DOHH2 (cell line): Measurements from ENCODE around the gene AADACL2.

Source experiments
- H3F3A ChIP-seq: fragments of 200-600 bp; sonication (generic), shearing (Covaris generic); 2 replicates; pipeline ENCODE4 v1.6.0; 2016; ENCODE audit warnings: antibody characterized with exemption, mild to moderate bottlenecking; ENCODE audit not compliant: control insufficient read depth, insufficient read depth
- H3K27ac ChIP-seq: fragments of 200-600 bp; sonication (generic); 2 replicates; pipeline ENCODE4 v1.5.1; 2014; ENCODE audit warnings: low read depth, mild to moderate bottlenecking, low read length, moderate library complexity
- H3K27me3 ChIP-seq: fragments of 200-600 bp; sonication (generic); 2 replicates; pipeline ENCODE4 v1.6.1; 2014; ENCODE audit warnings: mild to moderate bottlenecking, low read length, mixed read lengths; ENCODE audit not compliant: control insufficient read depth
- H3K36me3 ChIP-seq: fragments of 200-600 bp; sonication (generic); 2 replicates; pipeline ENCODE4 v1.6.1; 2014; ENCODE audit warnings: mild to moderate bottlenecking, low read length, moderate library complexity, mixed read lengths; ENCODE audit not compliant: control insufficient read depth
- H3K4me1 ChIP-seq: fragments of 200-600 bp; sonication (generic); 2 replicates; pipeline ENCODE4 v1.6.1; 2014; ENCODE audit warnings: mild to moderate bottlenecking, low read length, mixed read lengths; ENCODE audit not compliant: control insufficient read depth
- H3K4me2 ChIP-seq: fragments of 200-600 bp; sonication (generic); 2 replicates; pipeline ENCODE4 v1.6.0; 2014; ENCODE audit warnings: mild to moderate bottlenecking, low read length, moderate library complexity
- H3K4me3 ChIP-seq: fragments of 200-600 bp; sonication (generic); 2 replicates; pipeline ENCODE4 v1.5.1; 2014; ENCODE audit warnings: mild to moderate bottlenecking, low read length, mixed read lengths
- H3K79me2 ChIP-seq: fragments of 200-600 bp; sonication (generic); 2 replicates; pipeline ENCODE4 v1.6.1; 2014; ENCODE audit warnings: mild to moderate bottlenecking, low read length, mixed read lengths; ENCODE audit not compliant: control insufficient read depth
- H3K9me2 ChIP-seq: fragments of 200-600 bp; sonication (generic); replicated peaks from 2 replicates; pipeline ENCODE4 v1.6.1; 2014; ENCODE audit warnings: mild to moderate bottlenecking, low read length, mixed read lengths; ENCODE audit not compliant: control insufficient read depth
- H3K9me3 ChIP-seq: fragments of 200-600 bp; sonication (generic); 2 replicates; pipeline ENCODE4 v1.6.1; 2014; ENCODE audit warnings: antibody characterized with exemption, low read length, mixed read lengths; ENCODE audit not compliant: control insufficient read depth, insufficient read depth
- H4K20me1 ChIP-seq: fragments of 200-600 bp; sonication (generic); 2 replicates; pipeline ENCODE4 v1.6.0; 2014; ENCODE audit warnings: low read depth, mild to moderate bottlenecking, antibody characterized with exemption, low read length, moderate library complexity; ENCODE audit not compliant: control insufficient read depth, insufficient read depth
- EZH2phosphoT487 ChIP-seq: fragments of 200-600 bp; sonication (generic); IDR thresholded peaks from 2 replicates; pipeline ENCODE4 v1.6.1; 2017; ENCODE audit warnings: borderline replicate concordance, mild to moderate bottlenecking, antibody characterized with exemption, low read length, moderate library complexity, mixed read lengths
- TF ChIP-seq, protein P1 (sequence below): fragments of 200-600 bp; sonication (generic); IDR thresholded peaks from one replicate; pipeline ENCODE4 v1.5.1; 2014; ENCODE audit warnings: antibody characterized with exemption, mild to moderate bottlenecking, low read depth, low read length; ENCODE audit not compliant: poor library complexity, severe bottlenecking

AADACL2 gene

DNA sequence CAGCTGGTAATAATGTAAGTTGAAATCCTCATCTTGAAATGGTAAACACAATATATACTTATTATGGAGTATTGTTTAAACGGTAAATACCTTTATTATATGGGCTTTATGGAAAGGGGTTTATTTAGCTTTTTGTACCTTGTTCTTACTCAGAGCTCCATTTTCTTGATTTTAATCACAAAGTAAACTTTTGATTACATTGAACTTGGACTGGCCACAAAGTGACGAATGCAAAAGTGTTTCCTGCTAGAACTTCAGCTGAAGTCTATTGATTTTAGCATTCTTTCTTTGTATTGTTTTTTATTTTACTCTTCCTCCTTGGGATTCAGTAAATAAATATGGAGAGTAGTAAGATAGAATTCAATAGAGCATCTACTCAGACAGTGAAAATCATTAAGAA is 60.4 kb downstream of the AADACL2 start:
- H3K27ac ChIP-seq = no peak overlapping the region
- no peaks in the 10 kb centered on the region for H3F3A ChIP-seq
- H3K9me2 ChIP-seq = no peaks in the 10 kb centered on the region
- no peaks in the 10 kb centered on the region for H3K79me2 ChIP-seq
- H3K4me1 ChIP-seq = no peaks in the 10 kb centered on the region
- H3K36me3 ChIP-seq = no peaks in the 10 kb centered on the region
- no peaks in the 10 kb centered on the region for H3K27me3 ChIP-seq
- TF ChIP-seq EZH2phosphoT487 = no peak
- TF ChIP-seq, protein P1, sequence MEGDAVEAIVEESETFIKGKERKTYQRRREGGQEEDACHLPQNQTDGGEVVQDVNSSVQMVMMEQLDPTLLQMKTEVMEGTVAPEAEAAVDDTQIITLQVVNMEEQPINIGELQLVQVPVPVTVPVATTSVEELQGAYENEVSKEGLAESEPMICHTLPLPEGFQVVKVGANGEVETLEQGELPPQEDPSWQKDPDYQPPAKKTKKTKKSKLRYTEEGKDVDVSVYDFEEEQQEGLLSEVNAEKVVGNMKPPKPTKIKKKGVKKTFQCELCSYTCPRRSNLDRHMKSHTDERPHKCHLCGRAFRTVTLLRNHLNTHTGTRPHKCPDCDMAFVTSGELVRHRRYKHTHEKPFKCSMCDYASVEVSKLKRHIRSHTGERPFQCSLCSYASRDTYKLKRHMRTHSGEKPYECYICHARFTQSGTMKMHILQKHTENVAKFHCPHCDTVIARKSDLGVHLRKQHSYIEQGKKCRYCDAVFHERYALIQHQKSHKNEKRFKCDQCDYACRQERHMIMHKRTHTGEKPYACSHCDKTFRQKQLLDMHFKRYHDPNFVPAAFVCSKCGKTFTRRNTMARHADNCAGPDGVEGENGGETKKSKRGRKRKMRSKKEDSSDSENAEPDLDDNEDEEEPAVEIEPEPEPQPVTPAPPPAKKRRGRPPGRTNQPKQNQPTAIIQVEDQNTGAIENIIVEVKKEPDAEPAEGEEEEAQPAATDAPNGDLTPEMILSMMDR = no peak
- H4K20me1 ChIP-seq = no peaks in the 10 kb centered on the region
- no peaks in the 10 kb centered on the region for H3K9me3 ChIP-seq
- no peak overlapping the region for H3K4me3 ChIP-seq
- H3K4me2 ChIP-seq = no peak overlapping the region

DNA sequence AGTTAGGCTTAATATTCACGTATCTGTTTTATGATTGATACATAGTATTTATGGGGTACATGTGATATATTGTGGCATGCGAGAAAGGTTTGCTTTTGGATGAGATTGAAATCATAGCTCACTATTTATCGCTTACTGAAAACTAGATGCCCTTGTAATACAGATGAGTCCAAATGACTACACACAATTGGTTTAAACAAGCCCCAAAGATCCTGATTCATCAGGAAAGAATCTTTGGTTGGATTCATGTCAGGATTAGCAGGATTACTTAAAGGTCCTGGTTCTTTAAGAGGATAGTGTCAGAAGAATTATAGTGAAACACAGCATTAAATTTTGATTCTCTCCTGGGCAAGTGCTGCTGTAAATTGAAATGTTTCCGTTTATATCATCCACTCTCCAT is 61.5 kb downstream of the AADACL2 start:
- no peak for TF ChIP-seq EZH2phosphoT487
- TF ChIP-seq, protein P1 = no peak
- Histone ChIP-seq H3K9me2 (no peaks in the 10 kb centered on the region), H3K4me1 (no peaks in the 10 kb centered on the region), H3F3A (no peaks in the 10 kb centered on the region), H4K20me1 (no peaks in the 10 kb centered on the region), H3K27me3 (peaks cover 2% of the 10 kb centered on the region; the same call in 1 of the 2 replicates), H3K4me2 (no peak overlapping the region), H3K4me3 (no peak overlapping the region), H3K36me3 (no peaks in the 10 kb centered on the region), H3K79me2 (no peaks in the 10 kb centered on the region), H3K9me3 (no peaks in the 10 kb centered on the region), H3K27ac (no peak overlapping the region)

DNA sequence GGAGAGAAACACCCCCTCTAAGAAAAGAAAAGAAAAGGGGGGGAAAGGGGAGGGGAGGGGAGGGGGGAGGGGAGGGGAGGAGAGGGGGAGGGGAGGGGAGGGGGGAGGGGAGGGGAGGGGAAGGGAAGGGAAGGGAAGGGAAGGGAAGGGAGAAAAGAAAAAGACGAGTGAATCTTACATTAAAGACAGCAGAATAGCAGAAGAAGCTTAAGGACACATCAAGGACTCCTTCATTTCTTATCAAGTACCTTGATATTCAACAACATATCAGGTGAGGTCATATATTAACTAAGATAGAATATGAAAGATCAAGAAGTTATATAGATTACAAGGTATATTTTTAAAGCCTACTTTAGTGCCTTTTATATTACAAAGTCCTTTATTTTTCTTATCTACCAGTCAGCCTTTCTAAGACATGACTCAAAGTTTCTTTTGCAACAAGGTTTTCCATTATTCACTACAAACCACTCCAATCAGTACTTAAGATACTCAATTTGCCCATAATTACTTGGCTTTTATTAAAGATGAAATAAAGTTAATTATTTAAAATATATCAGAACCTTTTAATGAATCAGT is 62.5 kb downstream of the AADACL2 start:
- H3K4me1 ChIP-seq = no peaks in the 10 kb centered on the region
- H3F3A ChIP-seq = no peaks in the 10 kb centered on the region
- no peaks in the 10 kb centered on the region for H3K9me3 ChIP-seq
- H3K27ac ChIP-seq = no peak overlapping the region
- H3K4me2 ChIP-seq = no peak overlapping the region
- no peaks in the 10 kb centered on the region for H4K20me1 ChIP-seq
- no peaks in the 10 kb centered on the region for H3K36me3 ChIP-seq
- H3K79me2 ChIP-seq = no peaks in the 10 kb centered on the region
- TF ChIP-seq, protein P1 = no peak
- no peaks in the 10 kb centered on the region for H3K9me2 ChIP-seq
- H3K4me3 ChIP-seq = no peak overlapping the region
- H3K27me3 ChIP-seq = peaks cover 2% of the 10 kb centered on the region; the same call in 1 of the 2 replicates
